ENCODE measurements around the gene MAP3K3.

The MAP3K3 gene

GRCh38 chr17:63702721-63703015 is 80.5 kb downstream of the MAP3K3 start:
- peak overlapping the region in 1 of 2 experiments; percentile 56 for H3K27ac ChIP-seq (ENCODE audit: insufficient read depth in 1 of 2, low read depth in 1 of 2, low read length in 2 of 2, poor library complexity in 1 of 2, severe bottlenecking in 2 of 2)

DNA sequence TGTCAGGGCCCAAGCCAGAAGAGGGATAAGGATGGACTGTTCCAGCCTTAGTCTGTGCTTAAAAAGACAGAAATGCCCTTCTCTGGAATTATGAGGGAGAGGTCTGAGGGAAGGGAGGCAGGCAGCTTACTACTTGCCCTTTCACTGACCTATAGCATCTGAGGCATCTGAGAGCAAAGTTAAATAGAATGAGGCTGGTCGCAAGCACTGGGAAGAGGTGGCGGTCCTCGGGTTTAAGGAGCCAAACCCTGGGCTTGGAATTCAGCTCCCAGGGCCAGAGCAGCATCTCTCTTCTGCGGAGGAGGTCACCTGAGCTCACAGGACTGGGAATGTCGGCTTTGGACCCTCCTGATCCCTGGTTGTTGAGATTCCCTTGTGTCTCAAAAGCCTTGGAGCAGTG is 80.8 kb downstream of the MAP3K3 start:
- Histone ChIP-seq H3K4me1 (ENCODE audit: control extremely low read depth in 1 of 4, control insufficient read depth in 4 of 4, insufficient read depth in 4 of 4, low read length in 3 of 4) (peaks cover 7 to 70% (median 55%) of the 10 kb centered on the region in 4 experiments), H3K27ac (ENCODE audit: insufficient read depth in 1 of 2, low read depth in 1 of 2, low read length in 2 of 2, poor library complexity in 1 of 2, severe bottlenecking in 2 of 2) (peak overlapping the region in 1 of 2 experiments; percentile 56)

More at GRCh38 chr17:63702721-63703015, 80.5 kb downstream of the MAP3K3 start:
- ChIA-PET POLR2A (no interaction called here), CTCF (interaction anchor here (0.7 to 3.6 kb wide), 9 partner anchors 9 to 279 kb away, joined by 3 to 17 read pairs (median 4); no protein-coding TSS in a partner anchor)
- H3K4me1 ChIP-seq (ENCODE audit: control extremely low read depth in 1 of 4, control insufficient read depth in 4 of 4, insufficient read depth in 4 of 4, low read length in 3 of 4), result peaks cover 7 to 74% (median 59%) of the 10 kb centered on the region in 4 experiments
- DNase-seq, result no peak
- WGBS (ENCODE audit: insufficient coverage), result 82% methylated on average over 6 of the region's 6 CpGs
- no peaks in the 10 kb centered on the region for H3K27me3 ChIP-seq (replicated peaks in 2 of 5; ENCODE audit: control insufficient read depth in 4 of 5, insufficient read depth in 5 of 5, low read length in 4 of 5)
- H3K9me3 ChIP-seq (ENCODE audit: control extremely low read depth in 1 of 5, control insufficient read depth in 4 of 5, insufficient read depth in 2 of 5, low read depth in 1 of 5, low read length in 4 of 5), result no peaks in the 10 kb centered on the region
- H3K36me3 ChIP-seq (ENCODE audit: control insufficient read depth in 4 of 4, insufficient read depth in 4 of 4, low read length in 3 of 4), result peaks cover 0 to 43% (median 24%) of the 10 kb centered on the region in 4 experiments
- H3K4me3 ChIP-seq (ENCODE audit: control insufficient read depth in 1 of 7, extremely low read depth in 1 of 7, insufficient read depth in 4 of 7, low read depth in 2 of 7, low read length in 6 of 7), result peak overlapping the region in 4 of 7 experiments; percentile 37 to 73 (median 56)

GRCh38 chr17:63703556-63704258 is 81.5 kb downstream of the MAP3K3 start:
- H3K4me3 ChIP-seq (ENCODE audit: control insufficient read depth in 1 of 7, extremely low read depth in 1 of 7, insufficient read depth in 4 of 7, low read depth in 2 of 7, low read length in 6 of 7), result no peak overlapping the region
- no peaks in the 10 kb centered on the region for H3K9me3 ChIP-seq (ENCODE audit: control extremely low read depth in 1 of 5, control insufficient read depth in 4 of 5, insufficient read depth in 2 of 5, low read depth in 1 of 5, low read length in 4 of 5)
- peak overlapping the region in 1 of 2 experiments; percentile 18 for H3K27ac ChIP-seq (ENCODE audit: insufficient read depth in 1 of 2, low read depth in 1 of 2, low read length in 2 of 2, poor library complexity in 1 of 2, severe bottlenecking in 2 of 2)
- no peak for DNase-seq
- H3K27me3 ChIP-seq (replicated peaks in 2 of 5; ENCODE audit: control insufficient read depth in 4 of 5, insufficient read depth in 5 of 5, low read length in 4 of 5), result no peaks in the 10 kb centered on the region
- peaks cover 0 to 40% (median 25%) of the 10 kb centered on the region in 4 experiments for H3K36me3 ChIP-seq (ENCODE audit: control insufficient read depth in 4 of 4, insufficient read depth in 4 of 4, low read length in 3 of 4)
- peaks cover 7 to 63% (median 49%) of the 10 kb centered on the region in 4 experiments for H3K4me1 ChIP-seq (ENCODE audit: control extremely low read depth in 1 of 4, control insufficient read depth in 4 of 4, insufficient read depth in 4 of 4, low read length in 3 of 4)
- ChIA-PET POLR2A (no interaction called here), CTCF (interaction anchor here (1.4 to 3.6 kb wide), 6 partner anchors 9 to 278 kb away, joined by 3 to 17 read pairs (median 4); no protein-coding TSS in a partner anchor)
- 96% methylated on average over 12 of the region's 16 CpGs for WGBS (ENCODE audit: insufficient coverage)

More for the DNA sequence above, 80.8 kb downstream of the MAP3K3 start:
- Histone ChIP-seq H3K36me3 (ENCODE audit: control insufficient read depth in 4 of 4, insufficient read depth in 4 of 4, low read length in 3 of 4) (peaks cover 0 to 41% (median 24%) of the 10 kb centered on the region in 4 experiments), H3K27me3 (replicated peaks in 2 of 5; ENCODE audit: control insufficient read depth in 4 of 5, insufficient read depth in 5 of 5, low read length in 4 of 5) (no peaks in the 10 kb centered on the region), H3K9me3 (ENCODE audit: control extremely low read depth in 1 of 5, control insufficient read depth in 4 of 5, insufficient read depth in 2 of 5, low read depth in 1 of 5, low read length in 4 of 5) (no peaks in the 10 kb centered on the region), H3K4me3 (ENCODE audit: control insufficient read depth in 1 of 7, extremely low read depth in 1 of 7, insufficient read depth in 4 of 7, low read depth in 2 of 7, low read length in 6 of 7) (no peak overlapping the region)
- 87% methylated on average over 5 of the region's 5 CpGs for WGBS (ENCODE audit: insufficient coverage)
- no peak for DNase-seq
- ChIA-PET POLR2A (no interaction called here), CTCF (interaction anchor here (0.7 to 3.6 kb wide), 9 partner anchors 10 to 279 kb away, joined by 3 to 17 read pairs (median 4); no protein-coding TSS in a partner anchor)

DNA sequence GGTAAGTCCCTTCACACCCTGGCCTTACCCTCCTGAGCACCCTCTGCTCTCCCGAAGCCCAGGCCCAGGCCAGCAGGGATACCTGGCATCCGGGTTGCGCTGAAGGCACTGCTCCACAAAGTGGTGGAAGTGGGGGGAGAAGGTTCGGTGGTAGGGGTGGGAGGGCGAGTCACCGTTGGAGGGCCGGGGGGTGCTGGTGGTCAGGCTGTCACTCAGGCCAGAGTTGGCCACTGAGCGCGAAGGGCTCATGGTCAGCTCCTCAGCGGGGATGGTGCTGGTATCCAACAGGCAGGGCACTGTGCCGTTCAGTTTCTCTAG is 82.0 kb downstream of the MAP3K3 start:
- 94% methylated on average over 6 of the region's 11 CpGs for WGBS (ENCODE audit: insufficient coverage)
- ChIA-PET CTCF (interaction anchor here (1.7 to 3.6 kb wide), 2 partner anchors 8 to 278 kb away, joined by 5 to 17 read pairs; no protein-coding TSS in a partner anchor), POLR2A (no interaction called here)
- Histone ChIP-seq H3K4me1 (ENCODE audit: control extremely low read depth in 1 of 4, control insufficient read depth in 4 of 4, insufficient read depth in 4 of 4, low read length in 3 of 4) (peaks cover 7 to 61% (median 48%) of the 10 kb centered on the region in 4 experiments), H3K27me3 (replicated peaks in 2 of 5; ENCODE audit: control insufficient read depth in 4 of 5, insufficient read depth in 5 of 5, low read length in 4 of 5) (no peaks in the 10 kb centered on the region), H3K36me3 (ENCODE audit: control insufficient read depth in 4 of 4, insufficient read depth in 4 of 4, low read length in 3 of 4) (peaks cover 4 to 45% (median 26%) of the 10 kb centered on the region in 4 experiments), H3K27ac (ENCODE audit: insufficient read depth in 1 of 2, low read depth in 1 of 2, low read length in 2 of 2, poor library complexity in 1 of 2, severe bottlenecking in 2 of 2) (no peak overlapping the region), H3K4me3 (ENCODE audit: control insufficient read depth in 1 of 7, extremely low read depth in 1 of 7, insufficient read depth in 4 of 7, low read depth in 2 of 7, low read length in 6 of 7) (no peak overlapping the region), H3K9me3 (ENCODE audit: control extremely low read depth in 1 of 5, control insufficient read depth in 4 of 5, insufficient read depth in 2 of 5, low read depth in 1 of 5, low read length in 4 of 5) (no peaks in the 10 kb centered on the region)
- no peak for DNase-seq

DNA sequence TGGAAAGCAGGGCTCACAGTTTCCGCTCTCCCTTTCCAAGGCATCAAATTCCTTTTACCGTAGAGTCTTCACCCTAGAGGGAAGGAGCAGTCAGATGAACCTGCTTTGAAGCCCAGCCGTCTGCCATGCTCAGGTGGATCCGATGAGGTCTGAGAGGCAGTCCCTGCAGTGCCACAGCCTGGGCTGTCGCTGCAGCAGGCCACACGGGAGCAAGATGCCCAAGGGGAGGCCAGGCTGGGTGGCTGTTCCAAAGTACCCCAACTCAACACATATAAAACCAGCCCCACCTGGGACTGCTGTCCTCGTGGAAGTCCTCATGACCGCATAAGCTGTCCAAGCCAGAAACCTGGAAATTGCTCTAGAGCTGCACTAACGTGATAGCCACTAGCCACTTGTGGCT is 82.6 kb downstream of the MAP3K3 start:
- peaks cover 7 to 61% (median 48%) of the 10 kb centered on the region in 4 experiments for H3K4me1 ChIP-seq (ENCODE audit: control extremely low read depth in 1 of 4, control insufficient read depth in 4 of 4, insufficient read depth in 4 of 4, low read length in 3 of 4)
- H3K4me3 ChIP-seq (ENCODE audit: control insufficient read depth in 1 of 7, extremely low read depth in 1 of 7, insufficient read depth in 4 of 7, low read depth in 2 of 7, low read length in 6 of 7), result no peak overlapping the region
- DNase-seq, result no peak
- H3K36me3 ChIP-seq (ENCODE audit: control insufficient read depth in 4 of 4, insufficient read depth in 4 of 4, low read length in 3 of 4), result peaks cover 5 to 51% (median 29%) of the 10 kb centered on the region in 4 experiments
- 97% methylated on average over 9 of the region's 9 CpGs for WGBS (ENCODE audit: insufficient coverage)
- ChIA-PET CTCF (interaction anchor here (1.7 to 3.6 kb wide), 2 partner anchors 8 to 279 kb away, joined by 5 to 17 read pairs; no protein-coding TSS in a partner anchor), POLR2A (no interaction called here)
- H3K27ac ChIP-seq (ENCODE audit: insufficient read depth in 1 of 2, low read depth in 1 of 2, low read length in 2 of 2, poor library complexity in 1 of 2, severe bottlenecking in 2 of 2), result no peak overlapping the region
- H3K27me3 ChIP-seq (replicated peaks in 2 of 5; ENCODE audit: control insufficient read depth in 4 of 5, insufficient read depth in 5 of 5, low read length in 4 of 5), result no peaks in the 10 kb centered on the region
- H3K9me3 ChIP-seq (ENCODE audit: control extremely low read depth in 1 of 5, control insufficient read depth in 4 of 5, insufficient read depth in 2 of 5, low read depth in 1 of 5, low read length in 4 of 5), result no peaks in the 10 kb centered on the region

GRCh38 chr17:63705657-63706056 is 83.4 kb downstream of the MAP3K3 start:
- peaks cover 7 to 56% (median 43%) of the 10 kb centered on the region in 4 experiments for H3K4me1 ChIP-seq (ENCODE audit: control extremely low read depth in 1 of 4, control insufficient read depth in 4 of 4, insufficient read depth in 4 of 4, low read length in 3 of 4)
- CTCF ChIA-PET, result interaction anchor here (0.8 to 10.4 kb wide), 4 partner anchors 7 to 84 kb away, joined by 3 to 111 read pairs (median 10); partner anchors contain the start of gene MAP3K3
- peak overlapping the region in 1 of 7 experiments; percentile 11 for H3K4me3 ChIP-seq (ENCODE audit: control insufficient read depth in 1 of 7, extremely low read depth in 1 of 7, insufficient read depth in 4 of 7, low read depth in 2 of 7, low read length in 6 of 7)
- DNase-seq, result no peak
- peaks cover 11 to 58% (median 34%) of the 10 kb centered on the region in 4 experiments for H3K36me3 ChIP-seq (ENCODE audit: control insufficient read depth in 4 of 4, insufficient read depth in 4 of 4, low read length in 3 of 4)
- H3K27me3 ChIP-seq (replicated peaks in 2 of 5; ENCODE audit: control insufficient read depth in 4 of 5, insufficient read depth in 5 of 5, low read length in 4 of 5), result no peaks in the 10 kb centered on the region
- H3K27ac ChIP-seq (ENCODE audit: insufficient read depth in 1 of 2, low read depth in 1 of 2, low read length in 2 of 2, poor library complexity in 1 of 2, severe bottlenecking in 2 of 2), result no peak overlapping the region
- 5% methylated on average over 3 of the region's 3 CpGs for WGBS (ENCODE audit: insufficient coverage)
- POLR2A ChIA-PET, result interaction anchor here (0.5 kb wide), 1 partner anchor 538 kb away, joined by 6 read pairs; no protein-coding TSS in a partner anchor
- H3K9me3 ChIP-seq (ENCODE audit: control extremely low read depth in 1 of 5, control insufficient read depth in 4 of 5, insufficient read depth in 2 of 5, low read depth in 1 of 5, low read length in 4 of 5), result no peaks in the 10 kb centered on the region

Data from common myeloid progenitor, CD34-positive (primary cell).